ENCODE data around the gene ABCC11. TPM values are rescaled to one million over a fixed set of nuclear protein-coding genes. Genes with fewer than 3 reads are reported as not detected.

The ABCC11 gene
- total and polyA plus RNA-seq, 8 donors, result 0.03 to 0.73 TPM; not detected in 6

GRCh38 chr16:48269011-48269410, 21.7 kb upstream of the ABCC11 start:
- no peak for DNase-seq
- peaks cover 12 to 64% (median 55%) of the 10 kb centered on the region in 4 donors for H3K36me3 ChIP-seq
- H3K27me3 ChIP-seq, result no peaks in the 10 kb centered on the region
- peaks cover 0 to 18% (median 7%) of the 10 kb centered on the region in 4 donors for H3K4me1 ChIP-seq
- H3K27ac ChIP-seq, result no peak overlapping the region
- no peak overlapping the region for H3K4me3 ChIP-seq
- intact Hi-C loops (cut with DNase I; ENCODE audit: low total_unique reads), result no loop called here
- TF ChIP-seq POLR2AphosphoS5 (IDR thresholded peaks at IDR 0.05) (no peak), CTCF (IDR thresholded peaks at IDR 0.05) (no peak), POLR2A (IDR thresholded peaks at IDR 0.05) (no peak), EP300 (IDR thresholded peaks at IDR 0.05) (no peak)
- no peaks in the 10 kb centered on the region for H3K9me3 ChIP-seq

GRCh38 chr16:48262631-48263030, 15.3 kb upstream of the ABCC11 start:
- no peak for TF ChIP-seq EP300 (IDR thresholded peaks at IDR 0.05)
- TF ChIP-seq POLR2A (IDR thresholded peaks at IDR 0.05), result no peak
- TF ChIP-seq CTCF (IDR thresholded peaks at IDR 0.05), result no peak
- Histone ChIP-seq H3K27ac (no peak overlapping the region), H3K9me3 (no peaks in the 10 kb centered on the region), H3K27me3 (no peaks in the 10 kb centered on the region), H3K4me3 (no peak overlapping the region), H3K36me3 (peaks cover 11 to 96% (median 90%) of the 10 kb centered on the region in 4 donors), H3K4me1 (no peaks in the 10 kb centered on the region)
- 97 to 98% (median 98%) methylated on average over 2 of the region's 2 CpGs for WGBS, 5 donors
- no peak for DNase-seq
- intact Hi-C loops (cut with DNase I; ENCODE audit: low total_unique reads), result no loop called here

GRCh38 chr16:48261569-48261968, 14.2 kb upstream of the ABCC11 start:
- no peaks in the 10 kb centered on the region for H3K27me3 ChIP-seq
- H3K27ac ChIP-seq, result no peak overlapping the region
- no peak for TF ChIP-seq POLR2AphosphoS5 (IDR thresholded peaks at IDR 0.05)
- no peak for TF ChIP-seq POLR2A (IDR thresholded peaks at IDR 0.05)
- TF ChIP-seq EP300 (IDR thresholded peaks at IDR 0.05), result no peak
- TF ChIP-seq CTCF (IDR thresholded peaks at IDR 0.05), result no peak
- 89 to 97% (median 96%) methylated on average over 1 of the region's 1 CpG for WGBS, 5 donors
- H3K9me3 ChIP-seq, result no peaks in the 10 kb centered on the region
- peaks cover 0 to 6% (median 5%) of the 10 kb centered on the region in 4 donors for H3K4me1 ChIP-seq
- intact Hi-C loops (cut with DNase I; ENCODE audit: low total_unique reads), result no loop called here
- peaks cover 11 to 96% (median 85%) of the 10 kb centered on the region in 4 donors for H3K36me3 ChIP-seq
- DNase-seq, result no peak
- no peak overlapping the region for H3K4me3 ChIP-seq

DNA sequence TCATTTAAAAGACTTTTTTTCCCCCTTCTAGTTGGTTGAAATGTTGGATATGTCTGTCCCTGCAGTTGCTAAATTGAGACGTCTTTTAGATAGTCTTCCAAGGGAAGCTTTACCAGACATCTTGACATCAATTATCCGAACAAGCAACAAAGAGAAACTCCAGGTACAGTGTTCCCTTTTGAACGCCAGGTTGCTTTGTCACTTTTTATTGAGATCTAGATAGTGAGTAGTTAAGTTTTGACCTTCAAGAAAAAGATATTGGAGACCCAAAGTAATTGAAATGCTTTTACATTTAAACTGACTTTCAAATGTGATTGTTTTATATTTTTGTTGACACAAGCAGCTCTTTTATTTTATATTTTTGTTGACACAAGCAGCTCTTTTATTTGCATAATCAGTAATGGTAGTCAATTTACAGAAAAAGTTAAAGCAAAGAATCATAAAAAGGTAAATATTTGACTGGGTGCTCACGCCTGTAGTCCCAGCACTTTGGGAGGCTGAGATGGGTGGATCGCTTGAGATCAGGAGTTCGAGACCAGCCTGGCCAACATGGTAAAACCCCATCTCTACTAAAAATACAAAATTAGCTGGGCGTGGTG, 9.3 kb upstream of the ABCC11 start:
- no peaks in the 10 kb centered on the region for H3K27me3 ChIP-seq
- peaks cover under 1 to 27% (median 14%) of the 10 kb centered on the region in 4 donors for H3K4me1 ChIP-seq
- intact Hi-C loops (cut with DNase I; ENCODE audit: low total_unique reads), result no loop called here
- TF ChIP-seq EP300 (IDR thresholded peaks at IDR 0.05), result no peak
- TF ChIP-seq CTCF (IDR thresholded peaks at IDR 0.05), result no peak
- TF ChIP-seq POLR2A (IDR thresholded peaks at IDR 0.05), result no peak
- no peak for TF ChIP-seq POLR2AphosphoS5 (IDR thresholded peaks at IDR 0.05)
- peak overlapping the region in 1 of 5 donors; percentile 43 for H3K27ac ChIP-seq
- H3K36me3 ChIP-seq, result peaks cover 0 to 87% (median 77%) of the 10 kb centered on the region in 4 donors
- DNase-seq, result no peak
- no peaks in the 10 kb centered on the region for H3K9me3 ChIP-seq
- no peak overlapping the region for H3K4me3 ChIP-seq
- WGBS, 5 donors, result 54 to 75% (median 59%) methylated on average over 7 of the region's 7 CpGs
